ENCODE measurements around the gene OR56A4.
A peak's percentile ranks its signal among the peaks of the same experiment; 100 is the strongest.

The OR56A4 gene, protein sequence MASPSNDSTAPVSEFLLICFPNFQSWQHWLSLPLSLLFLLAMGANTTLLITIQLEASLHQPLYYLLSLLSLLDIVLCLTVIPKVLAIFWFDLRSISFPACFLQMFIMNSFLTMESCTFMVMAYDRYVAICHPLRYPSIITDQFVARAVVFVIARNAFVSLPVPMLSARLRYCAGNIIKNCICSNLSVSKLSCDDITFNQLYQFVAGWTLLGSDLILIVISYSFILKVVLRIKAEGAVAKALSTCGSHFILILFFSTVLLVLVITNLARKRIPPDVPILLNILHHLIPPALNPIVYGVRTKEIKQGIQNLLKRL

DNA sequence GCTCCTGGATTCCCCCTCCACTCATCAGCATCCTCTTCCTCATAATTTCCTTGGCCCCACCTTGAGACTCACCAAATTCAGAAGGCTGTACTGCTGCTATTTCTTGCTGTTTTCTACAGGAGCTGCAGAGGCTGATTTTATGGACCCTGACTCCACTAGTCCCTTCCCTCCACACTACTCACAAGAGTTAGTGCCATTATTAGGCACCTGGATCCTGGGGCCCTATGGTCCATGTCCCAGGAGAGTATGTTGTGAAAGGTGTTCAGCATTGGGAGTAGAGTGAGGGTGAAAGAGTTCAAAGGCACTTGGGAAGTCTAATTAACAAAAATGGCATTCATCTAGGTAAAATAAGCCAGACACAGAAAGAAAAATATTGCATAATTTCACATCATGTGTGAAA, at the start of gene OR56A4:
Gene OR56A4 (minus strand): TSS at position 101 of the 400 bp plus-strand sequence. CDS start 3,954 bp downstream, outside the sequence.
- DNase-seq, result no peak

- no peak for DNase-seq
Measured at GRCh38 chr11:6055569-6055968, 48.8 kb upstream of the OR56A4 start.

DNA sequence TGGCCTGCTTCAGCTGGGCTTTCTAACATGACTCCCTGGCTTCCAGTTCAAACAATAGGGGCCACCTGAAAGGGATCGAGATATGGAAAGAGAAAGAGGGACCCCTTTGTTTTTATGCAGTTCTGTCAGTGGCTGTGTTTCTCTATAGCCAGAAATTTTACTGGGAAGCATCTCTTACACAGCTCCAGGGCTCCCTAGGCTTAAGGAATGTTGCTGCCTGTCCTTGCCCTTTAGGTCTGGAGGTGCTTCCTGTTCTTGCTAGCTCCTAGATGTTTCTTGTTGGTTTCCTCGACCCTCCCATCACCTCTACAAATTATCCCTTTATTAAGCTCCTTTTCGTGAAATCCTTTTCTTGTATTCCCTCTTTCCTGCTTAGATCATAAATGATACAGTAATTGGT, 45.6 kb upstream of the OR56A4 start:
- DNase-seq, result no peak

GRCh38 chr11:6040874-6041273, 34.1 kb upstream of the OR56A4 start:
- DNase-seq, result no peak

DNA sequence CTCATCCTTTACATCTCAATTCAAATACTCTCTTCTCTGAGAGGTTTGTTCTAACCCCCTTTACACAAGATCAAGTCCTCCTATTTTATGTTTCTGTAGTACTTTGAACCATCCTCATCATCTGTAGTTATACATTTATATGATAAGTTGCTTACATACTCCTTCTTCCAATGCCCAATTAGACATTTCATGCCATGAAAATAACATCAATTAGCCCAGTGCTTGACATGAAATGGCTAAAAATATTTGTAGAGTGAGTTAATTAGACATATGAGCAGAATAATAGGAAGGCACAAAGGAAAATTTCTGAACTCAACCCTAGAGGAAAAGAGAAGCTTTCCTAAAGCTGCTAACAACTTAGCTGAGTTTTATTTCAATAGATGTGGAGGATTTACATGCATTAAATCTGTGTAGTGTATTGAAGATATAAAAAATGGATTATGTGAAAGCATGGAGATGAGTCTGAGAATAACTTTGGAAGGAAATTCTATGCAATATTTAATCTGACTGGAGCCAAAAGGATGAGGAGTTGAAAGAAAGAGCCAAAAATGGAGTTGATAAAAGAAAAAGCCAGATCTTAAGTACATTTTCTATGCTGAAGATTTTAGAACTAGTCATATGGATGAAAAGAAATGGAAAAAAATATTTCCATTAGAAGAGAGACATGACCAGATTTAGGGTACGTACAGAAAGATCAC, 24.1 kb upstream of the OR56A4 start, which contains the start of gene OR56A1:
Gene OR56A1 (minus strand): TSS at position 51 of the 698 bp plus-strand sequence. CDS start 3,066 bp downstream, outside the sequence.
- DNase-seq, result no peak

DNA sequence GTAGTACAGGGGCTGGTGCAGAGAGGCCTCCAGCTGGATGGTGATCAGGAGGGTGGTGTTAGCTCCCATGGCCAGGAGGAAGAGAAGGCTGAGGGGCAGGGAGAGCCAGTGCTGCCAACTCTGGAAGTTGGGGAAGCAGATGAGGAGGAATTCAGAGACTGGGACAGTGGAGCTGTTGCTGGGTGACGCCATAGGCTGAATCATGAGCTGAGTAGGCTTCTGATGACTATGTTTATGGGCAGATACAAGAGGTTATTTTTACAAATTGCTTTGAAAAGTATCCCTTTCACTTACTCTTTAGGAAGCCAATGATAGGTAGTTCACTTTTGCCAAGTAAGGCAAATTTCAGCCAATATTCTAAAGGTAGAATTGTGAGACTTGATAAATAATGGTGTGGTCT, 20.8 kb upstream of the OR56A4 start:
- no peak for DNase-seq

- DNase-seq, result no peak
Measured at GRCh38 chr11:6025056-6025455, 18.3 kb upstream of the OR56A4 start.

DNA sequence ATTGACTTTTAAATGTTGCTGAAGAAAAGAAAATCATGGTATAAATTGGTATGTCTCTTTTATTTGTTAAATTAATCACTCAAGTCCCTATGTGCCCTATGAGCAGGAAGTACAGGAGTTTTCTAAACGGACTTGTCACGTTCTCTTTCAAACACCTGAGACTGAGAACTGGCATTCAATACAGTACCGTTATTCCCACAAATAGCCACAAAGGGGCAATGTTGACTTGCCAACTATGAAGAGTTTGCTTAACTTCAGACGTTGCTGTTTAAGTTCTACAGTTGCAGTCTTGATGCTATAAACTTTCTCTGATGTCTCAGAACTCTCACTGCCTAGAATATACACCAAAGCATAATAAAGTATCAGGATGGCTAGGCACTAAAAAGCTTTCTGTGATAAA, 16.2 kb upstream of the OR56A4 start:
- no peak for DNase-seq

DNA sequence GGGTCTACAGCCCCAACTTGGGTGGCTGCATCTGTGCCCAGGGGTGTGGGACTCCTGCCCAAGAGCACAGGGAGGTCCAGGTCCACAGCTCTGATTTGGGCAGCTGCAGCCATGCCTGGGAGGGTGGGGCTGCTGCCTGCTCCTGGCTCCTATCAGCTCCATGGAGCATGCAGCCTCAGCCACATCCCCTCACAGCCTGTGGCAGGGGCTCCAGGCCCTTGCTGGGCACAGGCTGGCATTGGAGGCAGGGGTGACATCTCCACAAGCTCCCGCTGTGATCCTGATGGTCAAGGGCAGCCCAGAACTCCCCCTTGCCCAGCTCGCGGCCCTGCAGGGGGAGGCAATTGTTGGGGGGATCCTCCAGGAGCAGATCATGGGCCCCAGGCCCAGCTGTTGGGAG, 6.3 kb upstream of the OR56A4 start:
- no peak for DNase-seq

- no peak for DNase-seq
Measured at GRCh38 chr11:6012035-6012668, 5.4 kb upstream of the OR56A4 start.

GRCh38 chr11:6006395-6006794, 351 bp downstream of the OR56A4 start:
- DNase-seq, result no peak

GRCh38 chr11:6002202-6002699, 4.5 kb downstream of the OR56A4 start:
- DNase-seq, result no peak

DNA sequence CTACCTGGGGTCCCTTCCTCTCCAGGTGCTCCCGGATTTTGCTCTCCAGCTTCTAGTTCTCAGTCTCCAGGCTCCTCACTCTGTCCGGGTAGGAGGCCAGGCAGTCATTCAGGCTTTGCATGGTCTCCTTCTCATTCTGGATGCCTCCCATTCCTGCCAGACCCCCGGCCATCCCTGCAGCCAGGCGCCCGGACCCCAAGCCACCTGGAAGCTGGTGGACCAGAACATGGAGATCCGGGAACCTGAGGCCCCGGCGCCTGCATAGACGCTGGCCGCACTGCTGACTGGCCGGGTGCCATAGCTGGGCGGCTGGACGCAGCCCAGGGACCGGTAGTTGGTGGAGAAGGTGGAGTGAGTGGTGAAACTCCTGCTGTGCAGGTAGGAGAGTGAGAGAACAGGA, 12.0 kb downstream of the OR56A4 start:
- DNase-seq, result no peak

GRCh38 chr11:5992604-5993251, 14.0 kb downstream of the OR56A4 start:
- peak in 1 of 14 donors; percentile 23 for DNase-seq

DNA sequence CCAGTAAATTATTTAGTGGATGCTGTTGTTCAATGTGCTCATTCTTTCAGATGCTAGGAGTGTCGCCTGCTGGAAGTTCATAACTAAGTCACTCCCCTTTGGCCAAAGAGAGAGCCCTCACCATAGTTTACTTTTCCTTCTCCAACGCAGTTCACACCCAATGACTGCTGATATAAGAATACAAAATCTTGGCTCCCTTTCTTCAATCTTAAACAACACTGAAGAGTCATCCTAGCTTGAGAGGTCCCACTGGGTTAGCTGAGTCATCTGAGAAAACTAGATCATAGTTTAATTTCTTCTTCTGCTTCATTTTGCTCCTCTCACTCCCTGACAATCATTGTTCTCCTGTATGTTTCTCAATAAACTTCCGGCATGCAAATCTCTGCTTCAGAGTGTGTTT, 14.6 kb downstream of the OR56A4 start:
- no peak for DNase-seq

GRCh38 chr11:5989203-5989602, 17.5 kb downstream of the OR56A4 start:
- DNase-seq, result no peak

DNA sequence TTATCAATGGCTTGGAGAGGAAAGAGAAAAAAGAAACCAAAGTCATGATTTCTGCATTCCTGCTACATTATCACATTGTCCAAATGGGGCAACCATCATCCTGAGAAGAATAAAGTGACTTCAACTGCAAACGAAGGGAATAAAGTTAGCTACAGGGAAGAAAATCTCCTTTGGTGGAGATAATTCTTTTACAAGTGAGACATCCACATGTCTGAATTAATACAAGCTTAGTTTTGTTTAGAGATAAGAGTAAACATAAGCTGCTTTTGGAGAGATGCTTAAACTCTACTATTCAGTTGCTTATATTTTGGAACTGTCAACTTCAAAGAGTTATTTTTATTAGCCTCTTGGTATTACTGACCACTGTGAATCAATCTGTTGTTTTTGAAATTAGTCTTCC, 19.9 kb downstream of the OR56A4 start, which contains the start of gene OR52L1:
Gene OR52L1 (minus strand): TSS at position 101 of the 400 bp plus-strand sequence. CDS start 55 bp downstream, at position 46.
- DNase-seq, result no peak

GRCh38 chr11:5983443-5983842, 23.3 kb downstream of the OR56A4 start:
- DNase-seq, result no peak

DNA sequence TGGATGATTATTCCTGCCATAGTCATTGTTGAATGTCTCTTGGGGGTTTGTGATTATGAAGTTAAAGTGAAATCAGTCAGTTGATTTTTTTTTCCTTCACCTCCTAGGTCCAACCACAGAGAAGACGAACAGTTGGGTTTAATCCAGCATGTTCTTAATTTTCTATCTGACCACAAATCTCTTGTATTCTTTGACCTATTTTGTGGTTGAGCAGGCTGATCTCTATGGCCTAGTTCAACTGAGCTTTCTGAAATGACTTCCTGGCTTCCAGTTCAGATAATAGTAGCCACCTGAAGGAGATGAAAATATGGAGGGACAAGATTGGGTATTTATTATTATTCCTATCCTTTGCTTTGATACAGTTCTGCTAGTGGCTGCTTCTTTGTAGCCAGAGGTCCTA, 33.2 kb downstream of the OR56A4 start:
- no peak for DNase-seq

DNA sequence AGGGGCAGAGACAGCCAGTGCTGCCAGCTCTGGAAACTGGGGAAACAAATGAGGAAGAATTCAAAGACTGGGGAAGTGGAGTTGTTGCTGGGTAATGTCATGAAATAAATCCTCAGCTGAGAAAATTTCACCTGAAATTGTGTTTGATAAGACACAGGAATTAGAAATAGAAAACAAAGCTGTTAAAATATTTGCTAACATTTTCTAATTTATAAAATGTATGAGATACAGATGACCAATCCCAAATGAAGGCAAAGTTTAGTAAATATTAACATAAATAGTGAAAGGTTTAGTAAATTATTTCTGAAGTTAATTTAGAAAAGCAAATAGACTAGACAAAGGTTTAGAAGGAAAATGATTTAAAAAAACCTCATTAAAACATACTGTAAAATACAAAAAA, 38.4 kb downstream of the OR56A4 start, which contains the start of gene OR56A5:
Gene OR56A5 (minus strand): TSS at position 101 of the 400 bp plus-strand sequence. CDS start 0 bp downstream, at position 101.
- DNase-seq, result no peak

GRCh38 chr11:5967708-5968107, 39.0 kb downstream of the OR56A4 start:
- DNase-seq, result no peak

DNA sequence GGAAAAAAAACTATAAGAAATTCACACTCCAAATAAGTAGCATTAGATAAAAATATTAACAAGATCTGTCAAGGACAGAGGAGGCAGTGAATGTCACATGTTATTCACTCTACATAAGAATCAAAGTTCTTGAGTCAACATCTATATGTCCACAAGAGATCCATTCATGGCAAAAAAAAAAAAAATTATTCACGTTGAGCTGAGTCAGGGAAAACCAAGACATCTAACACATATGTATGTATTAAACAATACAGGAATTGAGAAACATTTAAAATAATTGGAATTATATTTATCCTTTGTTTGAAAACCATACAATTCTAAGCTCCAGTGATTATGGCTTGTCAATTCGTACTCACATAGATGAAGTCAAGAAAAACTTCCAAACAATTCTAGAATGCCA, 39.8 kb downstream of the OR56A4 start:
- DNase-seq, result no peak

Data from C1 segment of cervical spinal cord (tissue), 14 donors.